Measurements from ENCODE around the gene RNASEH2A.

Gene RNASEH2A

GRCh38 chr19:12782424-12783290 is 23.7 kb upstream of the RNASEH2A start:
- DNase-seq (ENCODE audit: low read depth, low spot score), result no peak

- no peak for DNase-seq (ENCODE audit: low read depth, low spot score)
Measured at GRCh38 chr19:12783291-12783848, 23.0 kb upstream of the RNASEH2A start.

- DNase-seq (ENCODE audit: low read depth, low spot score), result no peak
Measured at GRCh38 chr19:12783849-12784393, 22.5 kb upstream of the RNASEH2A start.

GRCh38 chr19:12784394-12784870 is 22.0 kb upstream of the RNASEH2A start:
- no peak for DNase-seq (ENCODE audit: low read depth, low spot score)

DNA sequence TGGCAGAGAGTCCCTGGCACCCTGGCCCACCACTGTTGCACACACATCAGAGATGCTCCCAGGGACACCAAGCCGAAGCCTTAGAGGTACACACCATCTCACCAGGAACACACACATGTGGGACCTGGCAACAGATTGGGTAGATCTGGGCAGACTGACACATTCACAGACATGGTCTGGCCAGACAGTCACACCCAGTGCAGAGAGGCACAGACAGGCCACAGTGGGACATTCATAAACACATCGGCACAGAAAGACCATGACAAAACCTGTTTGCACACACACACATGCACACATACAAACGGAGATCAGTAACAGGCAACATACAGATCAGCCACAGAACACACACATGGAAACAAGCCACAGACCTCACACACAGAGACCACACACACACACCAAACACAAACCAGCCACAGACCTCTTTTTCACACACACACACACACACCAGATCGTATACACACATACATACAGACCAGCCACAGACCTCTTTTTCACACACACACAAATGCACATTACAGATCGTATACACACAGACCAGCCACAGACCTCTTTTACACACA is 21.4 kb upstream of the RNASEH2A start:
- DNase-seq (ENCODE audit: low read depth, low spot score), result no peak

DNA sequence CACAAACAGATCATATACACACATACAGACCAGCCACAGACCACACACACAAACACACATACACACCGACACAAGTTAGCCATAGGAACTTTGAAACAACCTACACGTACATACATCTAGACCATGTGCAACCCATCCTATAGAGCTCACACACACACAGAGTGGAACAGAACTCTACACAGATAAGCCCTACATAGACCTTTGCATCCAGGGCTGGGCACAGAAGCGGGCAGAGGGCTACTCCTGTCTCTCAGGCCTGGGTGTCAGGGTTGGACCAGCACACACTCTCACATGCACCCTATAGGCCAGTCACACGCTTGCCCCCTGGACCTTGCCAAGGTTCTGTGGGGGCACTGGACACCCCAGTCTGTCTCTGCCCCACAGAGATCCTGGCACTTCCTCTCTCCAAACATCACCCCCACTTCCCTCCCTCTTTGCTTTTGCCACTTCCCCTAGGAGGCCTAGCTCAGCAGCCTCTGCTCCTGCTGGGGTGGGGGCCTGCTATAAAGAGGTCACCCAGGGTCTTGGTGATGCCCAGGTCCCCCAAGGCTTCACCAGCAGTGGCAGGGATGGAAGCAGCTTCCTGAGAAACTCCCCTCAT is 20.9 kb upstream of the RNASEH2A start:
- DNase-seq (ENCODE audit: low read depth, low spot score), result no peak

DNA sequence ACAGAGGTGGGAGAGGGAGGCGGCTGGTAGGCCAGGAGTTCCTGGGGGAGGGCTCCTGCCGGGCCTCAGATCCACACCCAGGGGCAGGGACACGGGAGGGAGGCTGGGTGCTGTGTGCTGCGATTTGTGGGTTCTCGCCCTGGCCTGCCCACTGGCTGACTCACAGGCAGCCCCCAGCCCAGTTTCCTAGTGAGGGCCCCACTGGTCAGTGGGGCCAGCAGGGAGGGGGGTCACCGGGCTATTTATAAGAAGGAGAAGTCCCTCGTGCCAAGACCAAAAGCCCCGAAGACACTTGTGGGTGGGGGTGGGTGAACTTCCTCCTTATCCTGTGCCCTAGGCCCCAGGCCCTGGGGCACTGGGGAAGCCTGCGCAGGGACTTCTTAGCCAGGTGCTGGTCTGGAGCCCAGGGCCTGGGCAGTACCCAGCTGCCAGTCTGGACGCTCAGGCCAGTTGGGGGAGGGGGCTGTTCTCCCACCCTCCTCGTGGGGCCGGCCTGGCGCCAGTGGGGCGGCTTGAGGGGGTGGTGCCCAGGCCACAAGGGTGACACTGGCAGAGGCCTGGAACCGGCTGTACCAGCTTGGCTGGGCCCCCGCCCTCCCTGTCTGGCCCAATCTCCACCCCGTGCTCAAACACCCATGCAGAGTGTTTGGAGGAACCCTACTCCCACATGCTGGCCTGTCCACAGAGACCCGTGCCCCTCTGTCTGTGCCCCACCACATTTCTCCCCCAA is 20.1 kb upstream of the RNASEH2A start:
- DNase-seq (ENCODE audit: low read depth, low spot score), result no peak

DNA sequence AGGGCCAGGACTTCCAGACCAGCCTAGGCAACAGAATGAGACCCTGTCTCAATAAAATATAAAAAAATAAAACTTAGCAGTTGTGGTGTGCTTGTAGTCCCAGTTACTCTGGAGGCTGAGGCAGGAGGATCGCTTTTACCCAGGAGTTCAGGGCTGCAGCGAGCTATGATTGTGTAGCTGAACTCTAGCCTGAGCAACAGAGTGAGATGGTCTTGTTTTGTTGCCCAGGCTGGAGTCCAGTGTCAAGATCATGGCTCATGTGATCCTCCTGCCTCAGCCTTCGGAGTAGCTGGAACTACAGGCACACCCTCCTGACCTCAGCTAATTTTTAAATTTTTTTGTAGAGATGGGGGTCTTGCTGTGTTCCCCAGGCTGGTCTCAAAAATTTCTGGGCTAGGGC is 19.4 kb upstream of the RNASEH2A start:
- no peak for DNase-seq (ENCODE audit: low read depth, low spot score)

DNA sequence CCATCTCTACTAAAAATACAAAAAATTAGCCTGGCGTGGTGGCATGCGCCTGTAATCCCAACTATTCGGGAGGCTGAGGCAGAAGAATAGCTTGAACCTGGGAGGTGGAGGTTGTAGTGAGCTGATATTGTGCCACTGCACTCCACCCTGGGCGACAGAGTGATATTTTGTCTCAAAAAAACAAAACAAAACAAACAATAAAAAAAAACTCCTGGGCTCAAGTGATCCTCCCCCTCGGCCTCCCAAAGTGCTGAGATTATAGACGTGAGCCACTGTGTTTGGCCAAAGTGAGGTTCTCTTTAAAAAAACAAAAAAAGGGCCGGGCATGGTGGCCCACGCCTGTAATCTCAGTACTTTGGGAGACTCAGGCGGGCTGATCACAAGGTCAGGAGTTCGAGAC is 18.9 kb upstream of the RNASEH2A start:
- no peak for DNase-seq (ENCODE audit: low read depth, low spot score)

DNA sequence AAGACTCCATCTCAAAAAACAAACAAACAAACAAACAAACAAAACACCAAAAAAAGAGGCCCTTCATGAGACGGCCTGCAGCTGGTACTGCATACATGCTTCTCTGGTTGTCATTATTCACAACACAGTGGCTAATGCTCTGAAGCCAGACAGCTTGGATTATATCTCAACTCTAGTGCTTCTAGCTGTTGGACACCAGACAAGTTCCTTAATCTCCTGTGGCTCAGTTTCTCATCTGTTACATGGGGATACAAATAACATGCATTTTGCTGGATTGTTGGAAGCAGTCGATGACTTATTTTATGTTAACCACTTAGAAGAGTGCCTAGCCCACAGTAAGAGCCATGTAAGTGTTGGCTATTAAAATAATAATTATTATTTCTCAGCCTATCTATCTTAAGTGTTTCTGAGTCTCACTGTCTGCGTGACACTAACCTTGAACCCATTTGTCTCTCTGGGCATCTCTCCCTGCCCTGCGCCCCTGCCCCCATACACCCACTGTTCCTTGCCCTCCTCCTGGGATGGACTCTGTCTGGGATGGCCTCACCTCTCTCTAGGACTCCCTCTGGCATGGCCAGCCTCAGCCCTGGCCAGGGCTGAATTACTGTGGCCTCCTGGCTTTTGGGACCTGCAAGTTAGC is 18.2 kb upstream of the RNASEH2A start:
- no peak for DNase-seq (ENCODE audit: low read depth, low spot score)

DNA sequence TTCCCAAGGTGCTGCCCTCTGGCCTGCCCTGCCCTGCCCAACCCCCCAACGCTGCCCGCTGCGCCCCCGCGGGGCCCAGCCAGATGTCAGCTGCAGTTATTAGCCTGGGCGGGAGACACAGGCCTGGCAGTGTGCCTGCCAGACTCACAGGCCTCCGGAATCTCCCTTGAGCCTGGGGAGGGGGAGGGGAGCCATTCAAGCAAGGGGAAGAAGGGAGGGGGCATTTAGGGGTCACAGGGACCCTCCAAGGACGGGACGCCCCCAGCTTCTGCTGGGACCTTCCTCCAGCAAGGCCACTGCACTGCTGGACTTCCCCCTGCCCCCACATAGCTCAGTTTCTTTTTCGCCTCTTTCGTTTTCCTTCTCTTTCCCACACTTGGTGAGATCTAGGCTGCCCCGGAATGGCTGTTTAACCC is 17.7 kb upstream of the RNASEH2A start:
- DNase-seq (ENCODE audit: low read depth, low spot score), result no peak

- no peak for DNase-seq (ENCODE audit: low read depth, low spot score)
Measured at GRCh38 chr19:12789098-12789903, 17.1 kb upstream of the RNASEH2A start.

- DNase-seq (ENCODE audit: low read depth, low spot score), result peak; percentile 87
Measured at GRCh38 chr19:12789904-12790619, 16.3 kb upstream of the RNASEH2A start.

GRCh38 chr19:12790628-12791344 is 15.6 kb upstream of the RNASEH2A start:
- no peak for DNase-seq (ENCODE audit: low read depth, low spot score)

DNA sequence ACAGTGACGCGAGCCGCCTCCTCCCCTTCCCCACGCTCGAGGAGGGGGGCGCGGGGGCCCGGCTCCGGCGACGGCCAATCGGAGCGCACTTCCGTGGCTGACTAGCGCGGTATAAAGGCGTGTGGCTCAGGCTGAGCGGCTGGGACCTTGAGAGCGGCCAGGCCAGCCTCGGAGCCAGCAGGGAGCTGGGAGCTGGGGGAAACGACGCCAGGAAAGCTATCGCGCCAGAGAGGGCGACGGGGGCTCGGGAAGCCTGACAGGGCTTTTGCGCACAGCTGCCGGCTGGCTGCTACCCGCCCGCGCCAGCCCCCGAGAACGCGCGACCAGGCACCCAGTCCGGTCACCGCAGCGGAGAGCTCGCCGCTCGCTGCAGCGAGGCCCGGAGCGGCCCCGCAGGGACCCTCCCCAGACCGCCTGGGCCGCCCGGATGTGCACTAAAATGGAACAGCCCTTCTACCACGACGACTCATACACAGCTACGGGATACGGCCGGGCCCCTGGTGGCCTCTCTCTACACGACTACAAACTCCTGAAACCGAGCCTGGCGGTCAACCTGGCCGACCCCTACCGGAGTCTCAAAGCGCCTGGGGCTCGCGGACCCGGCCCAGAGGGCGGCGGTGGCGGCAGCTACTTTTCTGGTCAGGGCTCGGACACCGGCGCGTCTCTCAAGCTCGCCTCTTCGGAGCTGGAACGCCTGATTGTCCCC is 14.9 kb upstream of the RNASEH2A start, which contains the start of gene JUNB:
Gene JUNB, plus strand, starts transcription at position 142 of the 706 bp plus-strand sequence. Its CDS starts 286 bp downstream, at position 428.
- peak; percentile 92 for DNase-seq (ENCODE audit: low read depth, low spot score)

DNA sequence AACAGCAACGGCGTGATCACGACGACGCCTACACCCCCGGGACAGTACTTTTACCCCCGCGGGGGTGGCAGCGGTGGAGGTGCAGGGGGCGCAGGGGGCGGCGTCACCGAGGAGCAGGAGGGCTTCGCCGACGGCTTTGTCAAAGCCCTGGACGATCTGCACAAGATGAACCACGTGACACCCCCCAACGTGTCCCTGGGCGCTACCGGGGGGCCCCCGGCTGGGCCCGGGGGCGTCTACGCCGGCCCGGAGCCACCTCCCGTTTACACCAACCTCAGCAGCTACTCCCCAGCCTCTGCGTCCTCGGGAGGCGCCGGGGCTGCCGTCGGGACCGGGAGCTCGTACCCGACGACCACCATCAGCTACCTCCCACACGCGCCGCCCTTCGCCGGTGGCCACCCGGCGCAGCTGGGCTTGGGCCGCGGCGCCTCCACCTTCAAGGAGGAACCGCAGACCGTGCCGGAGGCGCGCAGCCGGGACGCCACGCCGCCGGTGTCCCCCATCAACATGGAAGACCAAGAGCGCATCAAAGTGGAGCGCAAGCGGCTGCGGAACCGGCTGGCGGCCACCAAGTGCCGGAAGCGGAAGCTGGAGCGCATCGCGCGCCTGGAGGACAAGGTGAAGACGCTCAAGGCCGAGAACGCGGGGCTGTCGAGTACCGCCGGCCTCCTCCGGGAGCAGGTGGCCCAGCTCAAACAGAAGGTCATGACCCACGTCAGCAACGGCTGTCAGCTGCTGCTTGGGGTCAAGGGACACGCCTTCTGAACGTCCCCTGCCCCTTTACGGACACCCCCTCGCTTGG is 14.1 kb upstream of the RNASEH2A start:
- DNase-seq (ENCODE audit: low read depth, low spot score), result no peak

GRCh38 chr19:12792853-12793289 is 13.5 kb upstream of the RNASEH2A start:
- no peak for DNase-seq (ENCODE audit: low read depth, low spot score)
